ENCODE data around the gene MYH9.

- TF ChIP-seq, protein P1, sequence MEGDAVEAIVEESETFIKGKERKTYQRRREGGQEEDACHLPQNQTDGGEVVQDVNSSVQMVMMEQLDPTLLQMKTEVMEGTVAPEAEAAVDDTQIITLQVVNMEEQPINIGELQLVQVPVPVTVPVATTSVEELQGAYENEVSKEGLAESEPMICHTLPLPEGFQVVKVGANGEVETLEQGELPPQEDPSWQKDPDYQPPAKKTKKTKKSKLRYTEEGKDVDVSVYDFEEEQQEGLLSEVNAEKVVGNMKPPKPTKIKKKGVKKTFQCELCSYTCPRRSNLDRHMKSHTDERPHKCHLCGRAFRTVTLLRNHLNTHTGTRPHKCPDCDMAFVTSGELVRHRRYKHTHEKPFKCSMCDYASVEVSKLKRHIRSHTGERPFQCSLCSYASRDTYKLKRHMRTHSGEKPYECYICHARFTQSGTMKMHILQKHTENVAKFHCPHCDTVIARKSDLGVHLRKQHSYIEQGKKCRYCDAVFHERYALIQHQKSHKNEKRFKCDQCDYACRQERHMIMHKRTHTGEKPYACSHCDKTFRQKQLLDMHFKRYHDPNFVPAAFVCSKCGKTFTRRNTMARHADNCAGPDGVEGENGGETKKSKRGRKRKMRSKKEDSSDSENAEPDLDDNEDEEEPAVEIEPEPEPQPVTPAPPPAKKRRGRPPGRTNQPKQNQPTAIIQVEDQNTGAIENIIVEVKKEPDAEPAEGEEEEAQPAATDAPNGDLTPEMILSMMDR (conservative IDR thresholded peaks at IDR 0.05; ENCODE audit: low read length): no peak
- no peak for TF ChIP-seq EZH2phosphoT487 (IDR thresholded peaks at IDR 0.05; ENCODE audit: borderline replicate concordance, low read depth, low read length)
Observed at GRCh38 chr22:36366291-36366708, 21.5 kb downstream of the MYH9 start.
